HG03442 (cell line): ENCODE data around the gene CBS.
"Not testable (repeated sequence)": the region's sequence is repeated elsewhere in the genome, so short reads cannot be mapped to it uniquely, and the experiment has no call there.

Experiments used
- ATAC-seq: cut with Tn5 transposase; IDR thresholded peaks from one replicate; pipeline ENCODE4 v1.9.1; 2021; ENCODE audit warnings: mild to moderate bottlenecking, moderate library complexity; ENCODE audit not compliant: unreplicated experiment

The CBS gene

DNA sequence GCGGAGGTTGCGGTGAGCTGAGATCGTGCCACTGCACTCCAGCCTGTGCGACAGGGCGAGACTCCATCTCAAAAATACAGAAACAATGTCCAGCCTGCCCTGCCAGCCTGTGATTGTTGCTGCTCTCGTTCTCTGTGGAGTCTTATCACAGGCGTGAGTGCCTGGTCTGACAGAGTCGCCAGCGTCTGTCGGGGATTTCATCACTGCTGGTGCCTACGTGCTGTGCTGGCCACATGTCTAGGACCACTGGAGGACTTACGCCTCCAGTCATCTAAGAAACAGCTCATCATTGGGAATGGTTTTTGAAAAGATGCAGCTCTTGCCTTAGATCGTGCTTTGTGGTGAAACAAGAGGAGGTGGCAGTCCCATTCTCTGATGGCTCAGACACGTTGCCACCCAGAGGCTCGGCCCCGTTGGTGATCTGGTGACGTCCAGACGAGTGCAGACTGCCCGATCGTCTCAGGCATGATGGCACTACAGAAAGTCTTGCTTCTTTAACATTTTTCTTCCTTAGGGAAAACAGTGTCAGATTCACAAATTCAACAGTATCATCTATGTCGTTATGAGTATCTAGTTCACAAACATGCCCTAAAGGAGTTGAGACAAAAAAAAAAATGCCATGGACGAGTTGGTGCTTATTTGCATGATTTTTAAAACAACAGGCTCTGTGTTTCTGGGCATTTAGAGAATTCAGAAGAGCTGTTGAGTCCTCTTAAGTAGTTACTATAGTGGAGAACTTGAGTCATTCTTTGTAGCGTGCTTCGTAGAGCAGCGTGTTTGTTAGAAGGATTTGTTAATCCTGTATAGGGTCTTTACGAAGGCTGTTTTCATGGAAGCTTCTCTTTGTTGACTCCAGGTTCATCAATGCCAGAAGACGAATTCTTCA, 47.5 kb downstream of the CBS start:
- ATAC-seq = no peak

- ATAC-seq = no peak
Measured at GRCh38 chr21:43025636-43026180, 49.9 kb downstream of the CBS start.

GRCh38 chr21:43024439-43025136, 51.0 kb downstream of the CBS start:
- ATAC-seq = no peak

GRCh38 chr21:43023175-43023574, 52.5 kb downstream of the CBS start:
- no peak for ATAC-seq

GRCh38 chr21:43021756-43022600, 53.7 kb downstream of the CBS start:
- no peak for ATAC-seq

DNA sequence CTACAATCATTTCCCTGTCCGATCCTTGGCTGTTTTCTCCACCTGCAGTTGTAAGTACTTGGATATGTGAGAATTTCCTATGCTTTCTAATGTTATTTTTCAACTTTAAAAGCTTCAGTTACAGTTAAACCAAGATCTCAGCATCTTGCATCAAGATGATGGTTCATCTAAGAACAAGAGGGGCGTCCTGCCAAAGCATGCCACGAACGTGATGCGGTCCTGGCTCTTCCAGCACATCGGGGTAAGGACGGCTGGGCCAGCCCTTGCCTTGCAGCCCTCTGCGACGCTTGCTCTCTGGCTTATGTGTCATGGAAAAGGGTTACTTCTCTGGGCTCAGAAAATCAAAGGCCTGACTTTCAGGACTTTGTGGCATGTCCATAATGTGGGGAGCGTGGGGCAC, 54.4 kb downstream of the CBS start:
- no peak for ATAC-seq

DNA sequence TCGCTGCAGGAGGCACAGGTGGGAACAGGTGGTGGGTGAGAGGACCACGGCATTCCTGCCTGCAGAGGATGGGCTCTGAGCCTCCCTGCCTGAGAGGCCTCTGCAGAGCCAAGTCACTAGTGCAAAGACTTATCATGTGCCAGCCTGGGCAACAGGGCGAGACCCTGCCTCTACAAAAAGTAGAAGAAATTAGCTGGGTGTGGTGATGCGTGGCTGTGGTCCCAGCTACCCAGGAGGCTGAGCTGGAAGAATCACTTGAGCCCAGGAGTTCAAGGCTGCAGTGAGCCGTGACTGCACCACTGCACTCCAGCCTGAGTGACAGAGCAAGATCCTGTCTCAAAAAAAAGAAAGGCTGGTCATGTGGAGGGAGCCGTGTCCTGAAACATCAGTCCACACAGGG, 54.9 kb downstream of the CBS start:
- ATAC-seq = no peak

- ATAC-seq = no peak
Measured at GRCh38 chr21:43020177-43020576, 55.5 kb downstream of the CBS start.

GRCh38 chr21:43018519-43018918, 57.1 kb downstream of the CBS start:
- ATAC-seq = no peak

- ATAC-seq = no peak
Measured at GRCh38 chr21:43016728-43017127, 58.9 kb downstream of the CBS start.

GRCh38 chr21:43015906-43016540, 59.6 kb downstream of the CBS start:
- ATAC-seq = no peak

DNA sequence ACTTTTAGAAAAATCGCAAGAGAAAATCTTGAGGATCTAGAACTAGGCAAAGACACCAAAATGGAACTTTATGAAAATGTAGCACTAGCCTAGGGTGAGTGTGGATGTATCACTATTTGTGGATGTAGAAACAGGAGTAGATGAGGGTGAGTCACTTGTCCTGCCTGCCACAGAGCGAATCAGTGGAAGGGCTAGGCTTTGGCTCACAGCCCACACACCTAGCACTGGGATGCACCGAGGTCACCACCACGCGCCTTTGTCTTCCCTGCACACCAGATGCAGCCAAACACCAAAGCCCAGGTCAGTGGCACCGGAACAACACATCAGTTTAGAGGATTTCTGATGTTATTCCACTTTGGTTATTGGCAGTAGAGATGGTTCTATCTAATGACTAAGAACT, 63.0 kb downstream of the CBS start:
- no peak for ATAC-seq

- no peak for ATAC-seq
Measured at GRCh38 chr21:43006874-43007208, 68.8 kb downstream of the CBS start.

DNA sequence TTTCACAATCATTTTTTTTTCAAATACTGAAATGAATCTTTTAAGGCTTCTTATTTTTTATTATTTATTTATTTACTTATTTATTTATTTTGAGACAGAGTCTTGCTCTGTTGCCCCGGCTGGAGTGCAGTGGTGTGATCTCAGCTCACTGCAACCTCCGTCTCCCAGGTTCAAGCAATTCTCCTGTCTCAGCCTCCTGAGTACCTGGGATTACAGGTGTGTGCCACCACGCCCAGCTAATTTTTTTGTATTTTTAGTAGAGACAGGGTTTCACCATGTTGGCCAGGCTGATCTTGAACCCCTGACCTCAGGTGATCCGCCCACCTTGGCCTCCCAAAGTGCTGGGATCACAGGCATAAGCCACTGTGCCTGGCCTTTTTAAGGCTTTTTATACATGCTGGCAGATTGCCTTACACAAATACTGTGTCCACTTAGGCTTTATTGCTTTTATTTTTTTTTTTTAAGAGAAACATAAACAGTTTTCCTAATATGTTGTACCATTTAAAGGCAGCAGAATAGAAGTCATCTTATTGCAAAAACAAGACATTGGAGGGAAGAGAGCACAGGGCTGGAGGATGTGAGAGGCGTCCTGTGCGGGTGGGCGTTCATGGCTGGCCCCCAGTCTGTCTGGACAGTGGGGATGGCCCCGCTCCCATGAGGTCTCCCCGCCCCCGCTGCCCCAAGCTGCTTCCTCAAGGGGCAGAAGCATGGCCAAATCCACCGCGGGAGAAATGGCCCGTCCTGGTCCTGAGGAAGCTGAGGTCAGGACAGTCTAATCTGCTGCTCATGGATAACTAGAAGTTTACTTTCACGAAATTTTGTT, 69.4 kb downstream of the CBS start:
- ATAC-seq = not testable (repeated sequence)

GRCh38 chr21:43005635-43006034, 70.0 kb downstream of the CBS start:
- no peak for ATAC-seq

- no peak for ATAC-seq
Measured at GRCh38 chr21:43004926-43005325, 70.7 kb downstream of the CBS start.
